ENCODE results near the gene POLK.
A peak's percentile ranks its signal among the peaks of the same experiment; 100 is the strongest.
"Not testable (repeated sequence)": the region's sequence is repeated elsewhere in the genome, so short reads cannot be mapped to it uniquely, and the experiment has no call there.

The POLK gene

DNA sequence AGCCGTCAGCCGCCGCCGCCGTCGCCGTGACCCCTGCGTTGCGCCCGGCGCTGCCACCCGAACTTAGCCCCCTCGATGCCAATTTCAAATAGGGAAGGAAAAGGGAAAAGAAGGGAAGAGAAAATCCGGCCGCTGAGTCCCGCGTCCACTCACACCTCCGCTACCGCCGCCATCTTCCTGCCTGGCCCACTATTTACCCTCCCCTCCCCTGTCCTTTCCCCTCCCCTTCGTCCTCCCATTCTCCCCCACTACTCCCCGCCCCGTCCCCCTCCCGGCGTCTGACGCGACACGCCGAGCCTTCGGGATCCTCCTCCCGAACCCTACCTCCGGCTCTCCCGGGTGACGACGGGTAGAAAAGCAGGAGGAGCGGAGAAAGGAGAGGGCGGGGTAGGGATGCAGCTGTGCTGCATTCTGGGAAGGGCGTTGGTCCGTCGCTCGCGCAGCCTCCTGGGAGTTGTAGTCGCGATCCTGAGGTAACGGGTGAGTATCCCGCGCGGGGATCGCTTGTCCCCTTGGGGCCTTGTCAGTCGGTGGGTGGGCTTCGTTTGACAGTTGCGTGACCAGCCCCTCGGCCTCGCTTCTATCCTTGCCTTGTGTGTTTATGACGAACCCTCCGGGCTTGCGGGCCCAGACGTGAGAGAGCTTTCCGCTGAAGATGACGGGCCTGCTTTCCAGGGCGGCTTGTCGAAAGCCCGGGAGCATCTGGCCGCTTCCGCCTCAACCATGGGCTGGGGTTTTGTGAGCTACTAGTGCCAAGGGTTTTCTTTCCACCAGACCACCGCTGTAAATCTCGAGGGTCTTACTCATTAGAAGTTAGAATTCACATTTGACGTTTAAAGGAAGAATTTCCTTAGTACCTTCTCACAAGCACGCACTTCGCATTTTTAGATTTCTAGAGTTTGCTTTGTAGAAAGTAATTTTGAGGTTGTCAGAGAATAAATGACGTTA lies at the start of gene POLK, which contains the start of gene CERT1:
POLK (plus strand) TSS at position 457 of the 948 bp plus-strand sequence.
CERT1 (minus strand) TSS at position 195 of the 948 bp plus-strand sequence. CDS start 422 bp downstream, outside the sequence.
- peak; percentile 83 to 98 for DNase-seq

DNA sequence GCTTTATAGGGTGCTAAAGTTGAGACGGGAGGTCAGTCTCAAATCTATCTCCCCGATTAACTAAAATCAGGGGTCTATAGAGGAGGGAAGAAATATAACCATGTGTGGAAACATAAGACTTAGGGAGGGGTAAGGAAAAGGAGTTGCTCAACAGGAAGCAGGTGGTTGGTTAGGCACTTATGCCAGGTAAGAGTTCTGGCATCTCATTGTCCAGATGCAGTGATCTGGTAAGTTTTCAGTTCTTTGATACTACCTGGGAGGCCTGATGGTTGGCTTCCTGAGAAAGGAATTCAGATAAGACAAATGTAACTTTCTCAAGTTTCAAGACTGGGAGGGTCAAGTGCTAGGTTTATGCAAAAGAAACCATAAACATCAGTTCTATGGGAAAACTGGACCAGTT lies 48.0 kb upstream of the POLK start:
- no peak for DNase-seq

GRCh38 chr5:75465480-75465879 lies 46.2 kb upstream of the POLK start:
- DNase-seq = no peak

GRCh38 chr5:75466006-75466716 lies 45.5 kb upstream of the POLK start:
- DNase-seq = no peak

- no peak for DNase-seq
Measured at GRCh38 chr5:75468593-75468992, 43.1 kb upstream of the POLK start.

DNA sequence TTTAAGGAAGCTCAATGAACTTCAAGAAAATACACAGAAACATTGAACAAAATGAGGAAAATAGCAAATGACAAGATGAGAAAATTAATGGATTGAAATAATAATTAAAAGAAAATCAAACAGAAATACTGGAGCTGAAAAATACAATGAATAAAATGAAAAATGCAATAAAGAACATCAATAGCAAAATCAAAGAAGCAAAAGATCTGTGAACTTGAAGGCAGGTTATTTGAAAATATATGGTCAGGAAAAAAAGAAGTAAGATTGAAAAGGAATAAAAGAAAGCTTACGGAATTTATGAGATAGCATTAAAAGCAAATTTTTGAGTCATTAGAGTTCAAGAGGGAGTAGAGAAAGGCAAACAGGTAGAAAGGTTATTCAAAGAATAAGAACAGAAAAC lies 42.7 kb upstream of the POLK start:
- DNase-seq = no peak

DNA sequence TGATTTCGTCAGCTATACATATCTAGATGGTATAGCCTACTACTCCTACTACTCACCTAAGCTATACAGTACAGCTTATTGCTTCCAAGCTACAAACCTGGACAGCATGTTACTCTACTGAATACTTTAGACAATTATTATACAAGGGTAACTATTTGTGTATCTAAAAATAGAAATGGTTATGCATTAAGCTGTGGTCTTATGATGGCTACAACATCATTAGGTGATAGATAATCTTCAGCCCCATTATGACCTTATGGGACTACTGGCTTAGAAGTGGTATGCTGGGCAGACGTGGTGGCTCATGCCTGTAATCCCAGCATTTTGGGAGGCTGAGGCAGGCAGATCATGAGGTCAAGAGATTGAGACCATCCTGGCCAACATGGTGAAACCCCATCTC lies 40.5 kb upstream of the POLK start:
- DNase-seq = no peak

DNA sequence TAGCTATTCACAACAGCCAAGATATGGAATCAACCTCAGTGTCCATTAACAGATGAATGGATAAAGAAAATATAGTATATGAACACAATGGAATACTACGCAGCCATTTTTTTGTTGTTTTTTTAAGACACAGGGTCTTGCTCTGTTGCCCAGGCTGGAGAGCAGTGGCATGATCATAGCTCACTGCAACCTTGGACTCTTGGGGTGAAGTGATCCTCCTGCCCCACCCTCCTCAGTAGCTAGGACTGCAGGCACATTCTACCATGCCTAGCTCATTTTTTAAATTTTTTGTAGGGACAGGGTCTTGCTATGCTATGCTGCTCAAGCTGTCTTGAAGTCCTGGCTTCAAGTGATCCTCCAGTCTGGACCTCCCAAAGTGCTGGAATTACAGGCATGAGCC lies 38.7 kb upstream of the POLK start:
- no peak for DNase-seq

GRCh38 chr5:75473463-75473862 lies 38.2 kb upstream of the POLK start:
- no peak for DNase-seq

- no peak for DNase-seq
Measured at GRCh38 chr5:75475364-75475763, 36.3 kb upstream of the POLK start.

- DNase-seq = no peak
Measured at GRCh38 chr5:75481024-75481423, 30.7 kb upstream of the POLK start.

GRCh38 chr5:75482482-75482881 lies 29.2 kb upstream of the POLK start:
- DNase-seq = no peak

GRCh38 chr5:75484605-75485004 lies 27.1 kb upstream of the POLK start:
- DNase-seq = no peak

- DNase-seq = not testable (repeated sequence)
Measured at GRCh38 chr5:75489847-75490246, 21.8 kb upstream of the POLK start.

GRCh38 chr5:75491621-75492020 lies 20.1 kb upstream of the POLK start:
- no peak for DNase-seq

- DNase-seq = no peak
Measured at GRCh38 chr5:75496026-75496425, 15.7 kb upstream of the POLK start.

DNA sequence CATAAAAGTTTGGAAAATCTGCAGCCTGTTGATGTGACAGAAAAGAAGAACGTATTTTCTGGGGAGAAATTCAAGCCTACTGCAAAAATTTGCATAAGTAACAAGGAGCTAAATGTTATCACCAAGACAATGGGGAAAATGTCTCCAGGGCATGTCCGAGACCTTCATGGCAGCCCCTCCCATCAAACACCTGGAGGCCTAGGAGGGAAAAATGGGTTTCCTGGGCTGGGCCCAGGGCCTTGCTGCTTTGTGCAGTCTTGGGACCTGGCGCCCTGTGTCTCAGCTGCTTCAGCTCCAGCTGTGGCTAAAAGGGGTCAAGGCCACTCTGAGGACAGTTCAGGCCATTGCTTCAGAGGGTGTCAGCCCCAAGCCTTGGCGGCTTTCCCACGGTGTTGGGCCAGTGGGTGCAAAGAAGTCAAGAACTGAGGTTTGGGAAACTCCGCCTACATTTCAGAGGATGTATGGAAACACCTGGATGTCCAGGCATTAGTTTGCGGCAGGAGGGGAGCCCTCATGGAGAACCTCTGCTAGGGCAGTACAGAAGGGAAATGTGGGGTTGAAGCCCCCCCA lies 13.4 kb upstream of the POLK start:
- DNase-seq = no peak

GRCh38 chr5:75498875-75499274 lies 12.8 kb upstream of the POLK start:
- not testable (repeated sequence) for DNase-seq

- not testable (repeated sequence) for DNase-seq
Measured at GRCh38 chr5:75505112-75505511, 6.6 kb upstream of the POLK start.

DNA sequence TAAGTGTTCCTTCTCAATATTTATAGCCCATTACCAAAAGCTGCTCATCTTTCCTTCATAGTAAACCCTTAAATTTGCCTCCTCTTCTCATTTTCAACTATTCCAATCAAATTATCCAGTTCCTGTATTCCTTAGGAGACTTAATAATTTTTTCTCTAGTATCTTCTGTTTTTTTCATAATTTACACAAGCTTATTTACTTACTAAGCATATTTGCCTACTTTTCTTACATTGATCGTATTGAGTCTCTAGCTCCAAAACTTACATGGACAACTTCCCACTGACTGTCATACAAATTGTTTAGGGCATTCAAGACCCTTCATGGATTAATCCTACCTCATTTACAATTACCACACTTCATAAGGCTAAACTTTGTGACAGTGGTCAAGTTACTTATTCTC lies 3.9 kb upstream of the POLK start:
- DNase-seq = no peak

DNA sequence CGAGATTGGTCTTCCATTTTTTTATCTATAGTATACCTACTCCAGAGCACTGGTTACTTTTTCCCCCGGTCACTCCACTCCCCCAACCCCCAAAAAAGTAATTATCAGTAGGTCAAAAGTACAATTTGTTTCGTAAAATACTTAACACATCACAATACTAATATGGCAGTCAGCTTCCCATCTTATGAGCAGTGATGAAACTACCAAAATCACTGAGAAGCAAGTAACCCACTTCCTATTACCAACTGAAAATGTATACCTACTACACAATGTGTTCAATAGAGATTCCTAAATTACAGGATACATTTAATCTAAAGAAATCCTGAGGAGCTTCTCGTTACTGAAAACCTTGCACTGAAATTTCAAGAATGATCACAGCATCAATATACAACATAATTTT lies 2.1 kb upstream of the POLK start:
- no peak for DNase-seq

- DNase-seq = no peak
Measured at GRCh38 chr5:75509956-75510355, 1.7 kb upstream of the POLK start.

DNA sequence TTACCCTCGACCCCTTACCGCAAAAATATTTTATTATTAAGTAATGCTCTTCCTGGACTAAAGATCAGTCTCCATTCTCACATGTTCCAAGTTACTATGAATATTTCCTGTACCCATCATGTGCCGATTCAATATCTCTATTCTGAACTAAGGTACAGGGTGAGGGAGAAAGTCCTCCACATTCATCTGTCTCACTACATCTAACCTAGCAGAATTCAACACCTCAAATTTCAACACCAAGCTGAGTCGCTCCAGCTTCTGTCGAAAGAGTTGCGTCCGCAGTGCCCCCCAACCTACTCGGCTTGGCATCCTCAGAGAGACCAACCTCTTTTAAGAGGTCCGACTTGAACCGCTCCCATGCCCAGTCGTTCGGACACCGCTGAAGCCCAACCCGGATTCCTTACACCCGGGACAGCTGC lies 1.3 kb upstream of the POLK start:
- peak in 1 of 2 donors; percentile 49 for DNase-seq

Data from bone marrow (tissue), 2 donors.